C1 segment of cervical spinal cord (tissue), 14 donors: ENCODE measurements around the gene CFB.
"Not testable (repeated sequence)": the region's sequence is repeated elsewhere in the genome, so short reads cannot be mapped to it uniquely, and the experiment has no call there.

Experiments
- DNase-seq, 14 donors: peaks; one replicate each; lab custom pipeline; 2025; lab: John Stamatoyannopoulos, UW

CFB gene

GRCh38 chr6:31945507-31946369 lies at the start of gene CFB:
Gene CFB (plus strand): TSS chr6:31946095. CDS start chr6:31946222, 127 bp downstream.
- no peak for DNase-seq

GRCh38 chr6:31896493-31896855 lies 49.4 kb upstream of the CFB start:
- no peak for DNase-seq

- peak in 1 of 14 donors; percentile 28 for DNase-seq
Observed at GRCh38 chr6:31896856-31897611, 48.9 kb upstream of the CFB start.

GRCh38 chr6:31897612-31898382 lies 48.1 kb upstream of the CFB start, which contains the start of gene EHMT2:
Gene EHMT2 (minus strand): TSS chr6:31897698. CDS start chr6:31897677, 21 bp downstream.
- DNase-seq, result peak; percentile 42 to 91 (median 80)

- DNase-seq, result peak in 2 of 14 donors; percentile 16 to 79
Observed at GRCh38 chr6:31898383-31899011, 47.4 kb upstream of the CFB start.

GRCh38 chr6:31899215-31899614 lies 46.7 kb upstream of the CFB start:
- DNase-seq, result no peak

GRCh38 chr6:31899882-31900722 lies 45.8 kb upstream of the CFB start:
- DNase-seq, result no peak

GRCh38 chr6:31900917-31901414 lies 44.9 kb upstream of the CFB start:
- peak in 5 of 14 donors; percentile 6 to 66 (median 22) for DNase-seq

GRCh38 chr6:31901415-31901952 lies 44.4 kb upstream of the CFB start:
- peak in 10 of 14 donors; percentile 10 to 76 (median 56) for DNase-seq

- peak; percentile 47 to 97 (median 92) for DNase-seq
Observed at GRCh38 chr6:31901953-31902643, 43.8 kb upstream of the CFB start, which contains the start of gene ZBTB12. Gene ZBTB12 (minus strand): TSS chr6:31902086. CDS start chr6:31901305, 781 bp downstream.

GRCh38 chr6:31903957-31904356 lies 41.9 kb upstream of the CFB start:
- no peak for DNase-seq

- no peak for DNase-seq
Observed at GRCh38 chr6:31905041-31905440, 40.9 kb upstream of the CFB start.

- DNase-seq, result no peak
Observed at GRCh38 chr6:31906122-31906521, 39.8 kb upstream of the CFB start.

GRCh38 chr6:31906727-31907126 lies 39.2 kb upstream of the CFB start:
- not testable (repeated sequence) for DNase-seq

- no peak for DNase-seq
Observed at GRCh38 chr6:31907158-31907813, 38.6 kb upstream of the CFB start.

GRCh38 chr6:31908255-31908654 lies 37.6 kb upstream of the CFB start:
- DNase-seq, result not testable (repeated sequence)

GRCh38 chr6:31908791-31909190 lies 37.1 kb upstream of the CFB start:
- no peak for DNase-seq

- not testable (repeated sequence) for DNase-seq
Observed at GRCh38 chr6:31909298-31909697, 36.6 kb upstream of the CFB start.
